Neural progenitor cell (in vitro differentiated cells): ENCODE results near the gene PPCDC. TPM values are rescaled to one million over a fixed set of nuclear protein-coding genes. Genes with fewer than 3 reads are reported as not detected.

Source experiments
- DNase-seq: peaks from one replicate; pipeline ENCODE4 v3.0.0-alpha.2; 2016; ENCODE audit warnings: low spot score
- H2AFZ ChIP-seq: fragments of 200-600 bp; sonication (generic); replicated peaks from 2 replicates; pipeline ENCODE4 v1.6.1; 2016; ENCODE audit warnings: antibody characterized with exemption
- H3F3A ChIP-seq: fragments of 200-600 bp; sonication (generic); 2 replicates; pipeline ENCODE4 v1.6.1; 2016; ENCODE audit warnings: antibody characterized with exemption, low read depth
- H3K27ac ChIP-seq: fragments of 200-600 bp; sonication (generic); 2 replicates; pipeline ENCODE4 v1.5.1; 2016; ENCODE audit warnings: mild to moderate bottlenecking
- H3K27me3 ChIP-seq: fragments of 200-600 bp; sonication (generic); 2 replicates; pipeline ENCODE4 v1.6.1; 2016; ENCODE audit warnings: mild to moderate bottlenecking, moderate library complexity
- H3K36me3 ChIP-seq: fragments of 200-600 bp; sonication (generic); 2 replicates; pipeline ENCODE4 v1.5.1; 2016
- H3K4me1 ChIP-seq: fragments of 200-600 bp; sonication (generic); 2 replicates; pipeline ENCODE4 v1.6.1; 2016; ENCODE audit warnings: mixed run types
- H3K4me2 ChIP-seq: fragments of 200-600 bp; sonication (generic); 2 replicates; pipeline ENCODE4 v1.6.1; 2016
- H3K4me3 ChIP-seq: fragments of 200-600 bp; sonication (generic); 2 replicates; pipeline ENCODE4 v1.5.1; 2016
- H3K79me2 ChIP-seq: fragments of 200-600 bp; sonication (generic); 2 replicates; pipeline ENCODE4 v1.6.1; 2016; ENCODE audit warnings: low read depth
- H3K9ac ChIP-seq: fragments of 200-600 bp; sonication (generic); 2 replicates; pipeline ENCODE4 v1.6.1; 2016
- H3K9me3 ChIP-seq: fragments of 200-600 bp; sonication (generic); 2 replicates; pipeline ENCODE4 v1.5.1; 2016; ENCODE audit warnings: low read depth
- H4K20me1 ChIP-seq: fragments of 200-600 bp; sonication (generic); 2 replicates; pipeline ENCODE4 v1.6.1; 2016; ENCODE audit warnings: low read depth
- H3K27ac Mint-ChIP-seq: 3 replicates; pipeline ENCODE4 v1.8.0; 2021; ENCODE audit warnings: mixed read lengths
- H3K27me3 Mint-ChIP-seq: 2 replicates; pipeline ENCODE4 v1.8.0; 2022; ENCODE audit warnings: low read depth, mild to moderate bottlenecking, inconsistent platforms, moderate library complexity, mixed read lengths; ENCODE audit not compliant: insufficient read depth
- H3K36me3 Mint-ChIP-seq: 3 replicates; pipeline ENCODE4 v1.8.0; 2021; ENCODE audit warnings: mixed read lengths
- H3K4me1 Mint-ChIP-seq: 3 replicates; pipeline ENCODE4 v1.8.0; 2021; ENCODE audit warnings: mixed read lengths
- H3K4me3 Mint-ChIP-seq: 3 replicates; pipeline ENCODE4 v1.8.0; 2021; ENCODE audit warnings: mild to moderate bottlenecking, moderate library complexity, mixed read lengths
- H3K9me3 Mint-ChIP-seq: 3 replicates; pipeline ENCODE4 v1.8.0; 2020; ENCODE audit warnings: mixed read lengths
- EZH2 ChIP-seq: fragments of 200-600 bp; sonication (generic); IDR thresholded peaks from 2 replicates; pipeline ENCODE4 v1.6.1; 2017; ENCODE audit warnings: antibody characterized with exemption, mild to moderate bottlenecking, moderate library complexity
- EZH2phosphoT487 ChIP-seq: fragments of 200-600 bp; sonication (generic); IDR thresholded peaks from 2 replicates; pipeline ENCODE4 v1.6.1; 2017; ENCODE audit warnings: antibody characterized with exemption
- total RNA-seq: library from RNA; depleted of rRNA; stranded (reverse); fragments of >200 nt; gene quantifications from 2 replicates; pipeline ENCODE4 v1.2.3, GENCODE V29; 2015; ENCODE audit warnings: low replicate concordance
- TF ChIP-seq, protein P1 (sequence below): fragments of 200-600 bp; sonication (generic); IDR thresholded peaks from 2 replicates; pipeline ENCODE4 v1.5.1; 2017; ENCODE audit warnings: antibody characterized with exemption, mild to moderate bottlenecking

The PPCDC gene
- total RNA-seq, 1 donor from 2014 or later, result 15.8 TPM

DNA sequence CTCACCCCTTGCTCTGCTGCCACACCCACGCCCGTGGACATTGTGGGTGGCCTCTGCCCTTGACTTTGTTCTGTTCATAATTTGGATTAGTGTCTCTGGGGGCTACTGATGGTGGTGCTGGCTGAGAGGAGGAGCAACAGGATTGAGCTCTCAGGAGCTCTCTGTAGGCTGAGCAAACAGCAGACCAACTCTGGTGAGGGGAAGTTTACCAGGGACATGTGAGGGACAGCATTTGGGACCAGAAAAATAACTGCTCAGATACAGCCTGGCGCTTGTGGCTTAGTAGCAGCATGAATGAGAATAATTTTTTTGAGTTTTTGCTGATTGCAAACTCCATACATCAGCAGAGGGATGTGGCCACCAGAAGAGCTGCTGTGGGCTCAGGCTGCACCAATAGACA, 14.8 kb downstream of the PPCDC start:
- Histone ChIP-seq H3K9me3 (no peaks in the 10 kb centered on the region), H3F3A (no peaks in the 10 kb centered on the region), H3K4me3 (no peak overlapping the region), H3K27ac (no peak overlapping the region), H3K79me2 (peaks cover 11% of the 10 kb centered on the region), H3K4me1 (no peaks in the 10 kb centered on the region), H2AFZ (no peak overlapping the region), H4K20me1 (peaks cover 10% of the 10 kb centered on the region), H3K27me3 (no peaks in the 10 kb centered on the region), H3K36me3 (no peaks in the 10 kb centered on the region), H3K9ac (no peak overlapping the region), H3K4me2 (no peak overlapping the region)
- Mint-ChIP-seq H3K36me3 (peaks cover 21% of the 10 kb centered on the region), H3K27me3 (peaks cover 7% of the 10 kb centered on the region), H3K9me3 (no peaks in the 10 kb centered on the region), H3K4me3 (no peak overlapping the region), H3K4me1 (peaks cover 10% of the 10 kb centered on the region), H3K27ac (no peak overlapping the region)
- TF ChIP-seq EZH2 (no peak), EZH2phosphoT487 (no peak)
- TF ChIP-seq, protein P1, sequence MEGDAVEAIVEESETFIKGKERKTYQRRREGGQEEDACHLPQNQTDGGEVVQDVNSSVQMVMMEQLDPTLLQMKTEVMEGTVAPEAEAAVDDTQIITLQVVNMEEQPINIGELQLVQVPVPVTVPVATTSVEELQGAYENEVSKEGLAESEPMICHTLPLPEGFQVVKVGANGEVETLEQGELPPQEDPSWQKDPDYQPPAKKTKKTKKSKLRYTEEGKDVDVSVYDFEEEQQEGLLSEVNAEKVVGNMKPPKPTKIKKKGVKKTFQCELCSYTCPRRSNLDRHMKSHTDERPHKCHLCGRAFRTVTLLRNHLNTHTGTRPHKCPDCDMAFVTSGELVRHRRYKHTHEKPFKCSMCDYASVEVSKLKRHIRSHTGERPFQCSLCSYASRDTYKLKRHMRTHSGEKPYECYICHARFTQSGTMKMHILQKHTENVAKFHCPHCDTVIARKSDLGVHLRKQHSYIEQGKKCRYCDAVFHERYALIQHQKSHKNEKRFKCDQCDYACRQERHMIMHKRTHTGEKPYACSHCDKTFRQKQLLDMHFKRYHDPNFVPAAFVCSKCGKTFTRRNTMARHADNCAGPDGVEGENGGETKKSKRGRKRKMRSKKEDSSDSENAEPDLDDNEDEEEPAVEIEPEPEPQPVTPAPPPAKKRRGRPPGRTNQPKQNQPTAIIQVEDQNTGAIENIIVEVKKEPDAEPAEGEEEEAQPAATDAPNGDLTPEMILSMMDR, result no peak
- DNase-seq, result no peak

DNA sequence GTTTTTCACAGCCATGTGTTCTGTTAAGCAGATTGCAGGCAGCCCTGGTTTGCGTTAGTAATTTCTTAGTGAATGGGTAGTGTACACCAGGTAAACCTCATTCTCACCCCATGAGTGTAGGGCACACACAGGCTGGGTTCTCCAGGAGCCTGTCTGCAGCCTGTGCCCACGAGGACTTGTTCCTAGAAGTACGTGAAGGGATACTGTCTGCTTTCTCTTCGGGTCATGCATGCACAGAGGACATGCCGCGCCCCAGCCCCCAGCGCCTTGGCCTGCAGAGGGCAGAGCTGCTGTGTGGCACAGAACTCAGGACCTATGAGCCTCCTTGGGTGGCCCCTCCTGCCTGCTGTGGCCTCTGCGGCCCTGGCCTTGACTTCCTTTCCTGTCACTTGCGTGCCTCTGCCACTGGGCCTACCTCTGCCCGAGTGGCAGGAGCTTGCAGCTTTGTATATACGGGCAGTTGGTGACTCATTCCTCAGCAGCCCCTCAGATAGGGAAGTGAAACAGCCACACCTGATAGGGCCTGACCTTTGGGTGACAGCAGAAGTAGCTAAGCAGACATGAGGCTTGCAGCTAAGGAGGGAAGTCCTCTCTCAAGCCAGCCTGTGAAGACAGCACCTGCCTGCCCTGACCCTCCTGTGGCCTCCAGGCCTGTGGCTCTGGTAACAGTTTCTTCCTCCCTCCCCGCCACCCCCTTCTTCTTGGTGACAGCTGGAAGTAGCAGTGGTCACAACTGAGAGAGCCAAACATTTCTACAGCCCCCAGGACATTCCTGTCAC, 19.5 kb downstream of the PPCDC start:
- H3K27me3 Mint-ChIP-seq, result peaks cover 6% of the 10 kb centered on the region

DNA sequence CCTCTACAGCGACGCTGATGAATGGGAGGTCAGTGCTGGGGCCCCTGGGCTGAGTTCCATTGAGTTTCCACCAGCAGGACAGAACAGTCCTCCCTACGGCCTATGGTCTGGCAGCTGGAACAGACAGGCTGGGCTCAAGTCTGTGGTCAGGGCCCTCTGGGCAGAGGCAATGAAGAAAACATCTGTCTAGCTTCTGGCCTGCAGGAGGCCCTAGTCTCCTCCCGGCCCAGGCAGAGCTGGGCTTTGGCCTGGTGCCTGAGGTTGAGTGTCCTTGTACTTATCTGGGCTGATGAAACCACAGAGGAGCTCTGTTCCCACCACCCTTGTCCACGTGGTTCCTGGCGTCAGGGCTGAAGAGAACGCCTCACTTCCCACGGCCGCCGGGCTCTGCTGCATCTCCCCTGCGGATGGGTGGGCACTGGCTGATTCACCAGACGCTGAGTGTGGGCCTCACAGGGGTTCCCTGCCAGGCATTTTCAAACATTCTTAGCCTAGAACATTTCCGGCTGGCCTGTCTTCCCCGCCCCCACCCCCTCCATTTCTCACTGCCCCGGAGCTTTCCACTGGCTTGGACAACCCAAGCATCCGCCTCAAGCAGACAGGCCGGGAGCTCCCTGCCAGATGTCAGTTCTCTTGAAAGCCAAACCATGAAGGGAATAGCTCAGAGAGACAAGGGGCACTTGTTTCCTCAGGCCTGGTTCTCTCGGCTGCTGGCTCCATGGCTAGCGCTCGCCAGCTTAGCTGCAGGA, 20.3 kb downstream of the PPCDC start:
- no peak for DNase-seq
- H3K27ac ChIP-seq, result no peak overlapping the region
- H3K9ac ChIP-seq, result no peak overlapping the region

More for the DNA sequence above, 19.5 kb downstream of the PPCDC start:
- Histone ChIP-seq H3K4me1 (peaks cover 17% of the 10 kb centered on the region), H3K79me2 (peaks cover 11% of the 10 kb centered on the region), H3K27ac (no peak overlapping the region), H3K4me3 (no peak overlapping the region), H2AFZ (no peak overlapping the region), H3K9me3 (no peaks in the 10 kb centered on the region), H3K9ac (no peak overlapping the region), H3K4me2 (no peak overlapping the region), H3K27me3 (no peaks in the 10 kb centered on the region), H4K20me1 (peaks cover 19% of the 10 kb centered on the region), H3F3A (no peaks in the 10 kb centered on the region), H3K36me3 (no peaks in the 10 kb centered on the region)
- no peak overlapping the region for H3K4me3 Mint-ChIP-seq
- H3K27ac Mint-ChIP-seq, result peak overlapping the region; percentile 60
- H3K4me1 Mint-ChIP-seq, result peaks cover 15% of the 10 kb centered on the region
- H3K9me3 Mint-ChIP-seq, result no peaks in the 10 kb centered on the region
- H3K36me3 Mint-ChIP-seq, result peaks cover 11% of the 10 kb centered on the region
- TF ChIP-seq, protein P1, result peak; percentile 49
- no peak for TF ChIP-seq EZH2
- peak; percentile 48 for DNase-seq

More for the DNA sequence above, 20.3 kb downstream of the PPCDC start:
- no peak overlapping the region for H2AFZ ChIP-seq
- no peaks in the 10 kb centered on the region for H3F3A ChIP-seq
- H4K20me1 ChIP-seq, result peaks cover 16% of the 10 kb centered on the region
- Mint-ChIP-seq H3K27me3 (peaks cover 6% of the 10 kb centered on the region), H3K9me3 (no peaks in the 10 kb centered on the region), H3K4me1 (peaks cover 13% of the 10 kb centered on the region), H3K36me3 (peaks cover 9% of the 10 kb centered on the region), H3K4me3 (no peak overlapping the region), H3K27ac (no peak overlapping the region)
- H3K36me3 ChIP-seq, result no peaks in the 10 kb centered on the region
- no peaks in the 10 kb centered on the region for H3K27me3 ChIP-seq
- TF ChIP-seq EZH2phosphoT487, result no peak
- TF ChIP-seq EZH2, result no peak
- TF ChIP-seq, protein P1, result no peak
- H3K4me3 ChIP-seq, result no peak overlapping the region
- peaks cover 8% of the 10 kb centered on the region for H3K79me2 ChIP-seq
- peaks cover 17% of the 10 kb centered on the region for H3K4me1 ChIP-seq
- H3K4me2 ChIP-seq, result no peak overlapping the region
- H3K9me3 ChIP-seq, result no peaks in the 10 kb centered on the region
